Testis (tissue), 3 donors: ENCODE results near the gene ITIH6. TPM values are rescaled to one million over a fixed set of nuclear protein-coding genes. Genes with fewer than 3 reads are reported as not detected.

ENCODE experiments used
- DNase-seq: peaks from one replicate; pipeline ENCODE4 v3.0.0-alpha.2; 2019
- H3K27ac ChIP-seq, 2 donors: fragments of 200-600 bp; sonication (generic); one replicate each; pipeline ENCODE4 v1.5.1; 2019
- H3K27me3 ChIP-seq: fragments of 200-600 bp; sonication (generic); one replicate; pipeline ENCODE4 v1.5.1; 2019
- H3K36me3 ChIP-seq: fragments of 200-600 bp; sonication (generic); one replicate; pipeline ENCODE4 v1.5.1; 2017; ENCODE audit warnings: low read depth; ENCODE audit errors: missing control alignments
- H3K4me1 ChIP-seq: fragments of 200-600 bp; sonication (generic); one replicate; pipeline ENCODE4 v1.5.1; 2019
- H3K4me3 ChIP-seq, 2 donors: fragments of 200-600 bp; sonication (generic); one replicate each; pipeline ENCODE4 v1.5.1; 2017 to 2019
- H3K9me3 ChIP-seq: fragments of 200-600 bp; sonication (generic); one replicate; pipeline ENCODE4 v1.5.1; 2017
- POLR2A ChIP-seq: fragments of 450-650 bp; IDR thresholded peaks from one replicate; pipeline ENCODE4 v1.6.1; 2017; ENCODE audit warnings: antibody characterized with exemption, mild to moderate bottlenecking, moderate library complexity
- WGBS, 2 donors: methylation state at CpG; one replicate each; pipeline ENCODE4 v1.1.5; 2018; 5-methylcytosine and 5-hydroxymethylcytosine counted together
- intact Hi-C: fragments of 100-400 bp; cut with DNase I; formaldehyde crosslinking; loops from one replicate; pipeline ENCODE4 v1.15.1; 2023; ENCODE audit warnings: low total_unique reads
- polyA plus RNA-seq: library from polyadenylated mRNA; stranded (reverse); fragments of 350-450 nt; fragmentation: Illumina TruSeq; extraction: RNeasy Lipid Tissue Mini Kit (QIAGEN cat#74804); gene quantifications from one replicate; pipeline ENCODE4 v1.2.3, GENCODE V29; 2014; ENCODE audit warnings: low read depth, low replicate concordance; ENCODE audit not compliant: insufficient read depth
- total RNA-seq, 2 donors: library from RNA; depleted of rRNA; stranded (reverse); fragments of >200 nt; gene quantifications; one replicate each; pipeline ENCODE4 v1.2.3, GENCODE V29; 2016
- TF ChIP-seq, protein P1 (sequence below), 3 experiments: fragments of 450-650 bp in 2 of 3; fragments of 200-600 bp in 1 of 3; sonication (generic) in 1 of 3; IDR thresholded peaks; one replicate each; pipeline ENCODE4 v1.5.1; 2016 to 2019; ENCODE audit warnings: antibody characterized with exemption in 3 of 3, mild to moderate bottlenecking in 2 of 3, moderate library complexity in 1 of 3

ITIH6 gene
- total and polyA plus RNA-seq, 3 donors from 2014 or later, result 0.06 TPM; not detected in 2

DNA sequence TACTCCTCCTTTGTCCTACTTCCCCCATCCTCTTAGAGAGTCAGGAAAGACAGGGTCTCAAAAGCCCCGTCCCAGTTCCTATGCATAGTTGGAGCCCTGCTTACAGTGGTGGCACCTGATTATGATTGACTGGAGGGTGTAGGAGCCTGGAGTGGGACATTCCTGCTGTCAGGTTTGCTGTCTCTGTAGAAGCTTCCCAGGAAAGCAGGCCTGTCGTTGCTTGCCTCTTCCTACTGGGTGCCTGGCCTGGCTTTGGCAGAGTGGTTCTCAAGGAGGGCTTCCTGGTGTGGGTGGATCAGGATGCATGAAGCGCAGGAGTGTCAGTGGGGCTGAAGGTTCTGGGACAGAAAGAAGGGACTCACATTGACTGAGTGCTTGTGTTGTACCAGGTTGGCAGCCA is 14.3 kb upstream of the ITIH6 start:
- no peaks in the 10 kb centered on the region for H3K36me3 ChIP-seq
- no peaks in the 10 kb centered on the region for H3K27me3 ChIP-seq
- H3K9me3 ChIP-seq, result no peaks in the 10 kb centered on the region
- intact Hi-C loops, result no loop called here
- H3K4me3 ChIP-seq, result no peak overlapping the region
- WGBS, 2 donors, result 80 to 83% methylated on average over 2 to 3 of the region's 3 CpGs
- TF ChIP-seq, protein P1, sequence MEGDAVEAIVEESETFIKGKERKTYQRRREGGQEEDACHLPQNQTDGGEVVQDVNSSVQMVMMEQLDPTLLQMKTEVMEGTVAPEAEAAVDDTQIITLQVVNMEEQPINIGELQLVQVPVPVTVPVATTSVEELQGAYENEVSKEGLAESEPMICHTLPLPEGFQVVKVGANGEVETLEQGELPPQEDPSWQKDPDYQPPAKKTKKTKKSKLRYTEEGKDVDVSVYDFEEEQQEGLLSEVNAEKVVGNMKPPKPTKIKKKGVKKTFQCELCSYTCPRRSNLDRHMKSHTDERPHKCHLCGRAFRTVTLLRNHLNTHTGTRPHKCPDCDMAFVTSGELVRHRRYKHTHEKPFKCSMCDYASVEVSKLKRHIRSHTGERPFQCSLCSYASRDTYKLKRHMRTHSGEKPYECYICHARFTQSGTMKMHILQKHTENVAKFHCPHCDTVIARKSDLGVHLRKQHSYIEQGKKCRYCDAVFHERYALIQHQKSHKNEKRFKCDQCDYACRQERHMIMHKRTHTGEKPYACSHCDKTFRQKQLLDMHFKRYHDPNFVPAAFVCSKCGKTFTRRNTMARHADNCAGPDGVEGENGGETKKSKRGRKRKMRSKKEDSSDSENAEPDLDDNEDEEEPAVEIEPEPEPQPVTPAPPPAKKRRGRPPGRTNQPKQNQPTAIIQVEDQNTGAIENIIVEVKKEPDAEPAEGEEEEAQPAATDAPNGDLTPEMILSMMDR (IDR thresholded peaks at IDR 0.05), result no peak
- TF ChIP-seq POLR2A, result no peak
- DNase-seq, result no peak
- H3K4me1 ChIP-seq, result peaks cover 7% of the 10 kb centered on the region
- no peak overlapping the region for H3K27ac ChIP-seq

DNA sequence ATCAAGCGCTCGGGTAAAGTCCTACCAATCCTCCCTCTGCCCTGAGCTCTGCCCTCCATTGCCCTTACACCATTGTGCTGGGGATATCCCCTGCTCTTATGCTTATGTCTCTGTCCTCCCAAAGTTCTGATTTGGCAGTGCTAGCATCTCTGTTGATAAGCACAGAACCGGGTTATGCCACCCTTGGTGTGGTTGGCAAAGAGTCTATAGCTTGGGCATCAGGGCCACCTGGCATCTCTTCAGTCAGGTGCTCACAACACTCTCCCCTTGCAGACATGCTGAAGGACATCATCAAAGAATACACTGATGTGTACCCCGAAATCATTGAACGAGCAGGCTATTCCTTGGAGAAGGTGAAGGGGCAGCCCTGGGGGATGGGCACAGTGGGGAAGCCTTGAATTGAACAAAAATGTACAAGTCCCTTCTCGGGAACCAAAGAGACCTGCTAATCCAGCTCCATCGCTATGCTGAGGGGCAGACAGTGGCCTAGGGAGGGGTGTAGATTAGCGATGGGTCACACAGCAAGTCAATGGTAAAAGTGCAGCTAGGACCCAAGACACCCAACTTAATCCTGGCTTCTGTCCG is 13.3 kb upstream of the ITIH6 start:
- H3K4me1 ChIP-seq, result peaks cover 7% of the 10 kb centered on the region
- no peaks in the 10 kb centered on the region for H3K36me3 ChIP-seq
- DNase-seq, result no peak
- no peak overlapping the region for H3K27ac ChIP-seq
- H3K4me3 ChIP-seq, result no peak overlapping the region
- H3K27me3 ChIP-seq, result no peaks in the 10 kb centered on the region
- H3K9me3 ChIP-seq, result no peaks in the 10 kb centered on the region
- WGBS, 2 donors, result 69% methylated on average over 7 of the region's 9 CpGs; no CpG with 5 or more reads in 1 of the 2 donors
- no peak for TF ChIP-seq POLR2A
- TF ChIP-seq, protein P1 (IDR thresholded peaks at IDR 0.05), result no peak
- intact Hi-C loops, result no loop called here

DNA sequence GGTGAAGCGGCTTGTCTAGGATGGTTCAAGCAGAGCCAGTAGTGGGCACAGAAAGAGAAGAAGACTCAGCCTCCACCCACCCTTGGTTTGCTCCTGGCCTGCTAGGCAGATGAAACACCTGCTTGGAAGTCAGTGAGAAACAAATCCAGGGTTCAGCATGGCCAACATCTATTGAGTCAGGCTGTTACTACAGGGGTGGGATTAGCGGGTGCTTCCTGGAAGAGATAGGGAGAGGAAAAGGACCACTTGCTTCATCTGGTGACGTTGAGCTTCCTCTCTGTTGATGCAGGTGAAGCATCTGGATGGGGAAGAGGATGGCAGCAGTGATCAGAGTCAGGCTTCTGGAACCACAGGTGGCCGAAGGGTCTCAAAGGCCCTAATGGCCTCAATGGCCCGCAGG is 12.5 kb upstream of the ITIH6 start:
- DNase-seq, result no peak
- no peaks in the 10 kb centered on the region for H3K36me3 ChIP-seq
- intact Hi-C loops, result no loop called here
- no peak for TF ChIP-seq POLR2A
- TF ChIP-seq, protein P1 (IDR thresholded peaks at IDR 0.05), result no peak
- H3K4me3 ChIP-seq, result no peak overlapping the region
- no peak overlapping the region for H3K27ac ChIP-seq
- H3K27me3 ChIP-seq, result no peaks in the 10 kb centered on the region
- peaks cover 7% of the 10 kb centered on the region for H3K4me1 ChIP-seq
- H3K9me3 ChIP-seq, result no peaks in the 10 kb centered on the region
- 63 to 80% methylated on average over 3 to 5 of the region's 5 CpGs for WGBS, 2 donors

DNA sequence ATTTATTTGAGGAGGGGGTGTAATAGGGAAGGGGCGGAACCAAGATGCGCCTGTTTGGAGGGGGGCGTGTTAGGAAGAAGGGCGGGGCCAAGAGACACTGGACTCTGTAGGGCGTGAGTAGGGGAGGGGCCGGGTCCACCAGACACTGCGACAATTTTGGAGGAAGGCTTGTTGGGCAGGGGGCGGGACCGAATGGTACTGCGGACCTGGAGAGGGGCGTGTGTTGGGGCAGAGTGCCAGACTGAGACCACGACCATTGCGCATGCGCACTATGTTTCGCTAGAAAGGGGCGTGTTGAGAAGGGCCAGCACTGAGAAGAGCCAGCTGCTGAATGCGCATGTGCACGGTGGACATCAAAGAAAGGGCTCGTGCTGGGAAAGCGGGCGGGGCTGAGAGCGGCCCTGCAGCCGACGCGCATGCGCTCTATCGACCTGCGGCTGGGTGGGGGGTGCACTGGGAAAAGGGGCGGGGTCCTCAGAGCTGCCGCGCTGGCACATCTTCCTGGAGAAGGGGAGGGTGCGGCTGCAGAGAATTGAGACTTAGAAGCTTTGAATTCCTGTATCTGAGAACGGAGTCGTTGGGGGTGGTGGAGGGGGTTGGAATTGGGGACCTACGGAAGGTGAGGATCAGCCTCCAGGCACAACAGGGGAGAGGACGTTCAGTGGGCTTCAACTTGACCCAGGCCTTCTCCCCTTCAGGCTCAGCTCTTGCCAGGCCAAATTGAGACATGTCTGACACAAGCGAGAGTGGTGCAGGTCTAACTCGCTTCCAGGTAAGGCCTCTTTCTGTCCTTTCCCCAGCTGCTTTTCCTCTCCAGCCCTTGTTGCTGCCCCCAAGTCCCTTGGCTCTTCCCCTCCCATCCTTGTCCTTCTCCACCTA is 10.8 kb upstream of the ITIH6 start:
- Histone ChIP-seq H3K9me3 (no peaks in the 10 kb centered on the region), H3K4me1 (peaks cover 7% of the 10 kb centered on the region), H3K27me3 (no peaks in the 10 kb centered on the region), H3K36me3 (no peaks in the 10 kb centered on the region), H3K27ac (peak overlapping the region; percentile 91 to 92), H3K4me3 (peak overlapping the region; percentile 66 to 81)
- DNase-seq, result peak; percentile 94
- 2 to 4% methylated on average over 23 to 38 of the region's 38 CpGs for WGBS, 2 donors
- no peak for TF ChIP-seq POLR2A
- TF ChIP-seq, protein P1 (IDR thresholded peaks at IDR 0.05), result no peak
- intact Hi-C loops, result no loop called here
